HG02852 (cell line): ENCODE results near the gene LIMS1.

Experiments used
- ATAC-seq: cut with Tn5 transposase; IDR thresholded peaks from one replicate; pipeline ENCODE4 v1.9.1; 2021; ENCODE audit warnings: mild to moderate bottlenecking, moderate library complexity; ENCODE audit not compliant: unreplicated experiment

LIMS1 gene

DNA sequence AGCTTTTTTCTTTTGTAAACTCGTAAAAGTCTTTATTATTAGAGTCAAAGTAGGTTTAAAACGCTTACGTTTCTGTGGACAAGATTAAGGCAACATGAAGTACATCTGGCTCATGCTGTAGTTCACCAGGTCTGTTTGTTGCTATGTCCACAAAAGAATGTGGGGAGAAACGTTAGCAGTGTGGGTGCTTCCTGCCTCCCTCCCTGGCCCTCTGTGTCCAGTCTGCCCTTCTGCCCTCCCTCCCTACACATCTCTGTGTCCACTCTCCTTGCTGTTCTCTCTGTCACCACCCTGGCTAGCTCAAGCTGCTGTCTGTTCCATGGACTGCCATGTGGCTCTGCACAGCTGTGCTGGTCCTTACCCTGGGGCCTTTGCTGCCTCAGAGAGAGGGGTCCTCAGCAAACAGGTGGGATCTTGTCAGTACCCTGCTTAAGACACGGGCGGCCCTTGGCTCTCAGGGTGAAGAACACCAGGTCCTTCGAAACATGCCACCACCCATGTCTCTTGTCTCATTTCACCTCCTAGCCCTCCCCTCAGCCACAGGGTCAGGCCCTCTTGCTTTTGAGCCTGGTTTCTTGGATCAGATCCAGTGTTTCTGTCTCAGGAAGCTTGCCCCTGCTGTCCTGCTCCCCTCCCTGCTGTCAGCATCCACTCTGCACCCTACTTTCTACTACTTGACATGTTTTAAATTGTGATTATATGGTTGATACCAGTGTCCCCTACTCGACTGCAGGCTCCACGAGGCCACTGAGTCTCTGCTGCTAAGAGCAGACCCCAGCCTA is 79.2 kb downstream of the LIMS1 start:
- no peak for ATAC-seq

DNA sequence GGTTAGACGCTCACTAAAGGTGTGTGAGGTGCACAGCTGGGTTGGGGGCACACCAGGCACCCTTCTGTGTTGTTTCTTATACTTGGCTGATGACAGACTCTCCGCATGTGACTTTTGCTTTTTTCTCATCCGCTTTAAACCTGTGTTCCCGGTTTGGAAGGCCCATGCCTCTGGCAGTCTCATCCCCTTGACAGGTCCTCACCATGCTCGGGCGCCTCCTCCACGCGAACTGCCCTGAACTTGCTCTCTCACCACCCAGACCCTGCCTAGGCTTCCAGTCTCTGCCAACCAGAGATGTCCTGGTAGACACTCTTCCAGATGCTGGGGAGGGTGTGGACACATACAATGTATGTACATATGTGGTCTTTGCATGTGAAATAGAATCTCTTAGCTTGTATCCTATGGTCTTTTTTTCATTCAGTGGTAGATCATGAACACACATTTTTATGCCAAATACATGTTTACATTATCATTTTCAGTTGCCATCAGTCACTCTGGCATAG is 79.8 kb downstream of the LIMS1 start:
- ATAC-seq: no peak

DNA sequence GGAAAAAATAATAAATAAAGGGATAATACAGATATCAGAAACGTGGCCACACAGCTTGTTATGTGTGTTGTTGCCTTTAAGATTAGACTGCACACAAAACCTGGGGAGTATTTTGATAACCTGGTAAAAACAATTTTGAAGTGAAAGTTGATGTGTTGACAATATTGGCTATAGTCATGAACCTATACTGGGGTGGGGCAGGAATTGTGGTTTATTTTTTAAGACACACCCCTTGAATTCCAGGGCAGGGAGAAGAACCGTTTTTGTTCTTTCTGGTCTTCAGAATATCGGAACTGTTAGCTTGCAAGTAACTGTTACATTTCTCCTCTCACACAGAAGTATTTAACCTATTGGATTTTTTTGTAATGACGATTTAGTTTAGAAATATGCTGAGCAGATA is 80.4 kb downstream of the LIMS1 start:
- ATAC-seq: no peak

DNA sequence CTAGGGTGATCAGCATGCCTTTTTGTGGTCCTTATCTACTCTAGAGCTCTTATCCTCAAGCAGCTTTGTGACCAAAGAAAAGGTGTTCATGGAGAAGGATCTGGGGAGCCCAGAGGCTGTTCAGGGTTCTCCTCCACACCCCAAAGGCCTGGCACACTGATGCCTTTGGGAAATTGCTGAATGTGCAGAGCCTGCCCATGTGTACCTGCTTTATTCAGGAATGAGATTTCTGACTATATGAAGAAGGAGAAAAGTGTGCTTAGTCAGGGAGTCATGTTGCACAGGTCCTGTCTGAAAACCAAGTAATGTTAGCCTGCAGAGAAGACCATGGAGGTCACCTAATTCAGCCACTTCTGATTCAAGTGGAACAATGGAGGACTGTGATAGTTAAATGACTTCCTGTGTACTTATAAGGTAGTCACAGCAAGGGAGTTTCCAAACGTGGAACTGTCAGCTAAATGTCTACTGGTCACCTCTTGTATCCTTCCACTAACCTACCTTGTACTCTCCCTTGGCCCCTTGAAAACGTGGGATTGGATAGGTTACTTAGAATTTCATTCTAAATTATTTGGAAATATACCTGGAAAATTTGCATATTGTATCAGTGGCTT is 81.3 kb downstream of the LIMS1 start:
- no peak for ATAC-seq

DNA sequence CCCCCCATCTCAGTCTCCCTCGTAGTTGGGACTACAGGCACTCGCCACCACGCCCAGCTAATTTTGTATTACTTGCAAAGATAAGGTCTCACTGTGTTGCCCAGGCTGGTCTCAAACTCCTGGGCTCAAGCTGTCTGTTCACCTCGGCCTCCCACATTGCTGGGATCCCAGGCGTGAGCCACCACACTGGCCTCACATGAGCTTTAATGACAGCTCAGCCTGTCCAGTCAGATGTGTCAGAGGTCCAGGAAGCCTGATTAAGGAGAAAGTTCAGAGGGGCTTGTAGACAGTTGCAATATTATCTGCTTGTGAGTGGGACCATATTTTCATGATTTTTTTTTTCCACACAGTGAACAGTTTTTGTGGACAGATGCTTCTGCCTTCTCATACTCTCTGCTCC is 82.0 kb downstream of the LIMS1 start:
- no peak for ATAC-seq

DNA sequence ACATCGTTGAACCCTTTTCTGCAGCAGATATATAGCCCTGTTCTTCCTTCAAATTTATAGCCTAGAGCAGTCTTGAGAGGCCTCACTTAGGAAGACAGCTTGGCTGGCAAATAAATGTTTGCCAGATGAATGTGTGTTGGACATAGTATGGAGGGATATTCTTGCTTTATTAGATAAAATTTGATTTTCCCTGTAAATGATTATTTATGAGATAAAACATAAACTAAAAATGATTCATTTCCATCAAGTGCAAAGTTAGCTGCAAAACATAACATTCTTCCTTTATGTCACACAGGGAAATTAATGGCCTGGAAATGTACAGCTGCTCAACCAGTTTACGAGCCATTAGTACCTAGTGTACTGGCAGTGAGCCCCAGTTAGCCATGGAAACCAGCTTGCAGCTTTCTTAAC is 82.5 kb downstream of the LIMS1 start:
- ATAC-seq: no peak

DNA sequence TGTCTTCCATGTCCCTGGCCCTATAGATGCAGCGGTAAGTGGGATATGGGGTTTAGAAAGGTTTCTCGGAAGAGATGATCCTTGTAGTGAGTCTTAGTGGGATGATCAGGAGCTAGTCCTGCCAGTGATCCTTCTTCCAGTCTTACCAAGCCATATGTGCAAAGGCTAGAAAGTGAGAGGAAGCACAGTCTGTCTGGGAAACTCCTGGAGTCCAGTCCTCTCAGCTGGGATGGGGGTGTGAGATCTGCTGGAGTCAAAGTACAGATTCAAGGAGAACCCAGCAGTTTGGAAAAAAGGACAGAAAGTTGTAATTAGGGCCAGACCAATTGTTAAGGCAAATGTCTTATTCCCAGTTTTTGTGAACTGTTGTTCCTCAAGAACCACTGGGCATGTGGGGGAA is 83.3 kb downstream of the LIMS1 start:
- ATAC-seq: no peak

DNA sequence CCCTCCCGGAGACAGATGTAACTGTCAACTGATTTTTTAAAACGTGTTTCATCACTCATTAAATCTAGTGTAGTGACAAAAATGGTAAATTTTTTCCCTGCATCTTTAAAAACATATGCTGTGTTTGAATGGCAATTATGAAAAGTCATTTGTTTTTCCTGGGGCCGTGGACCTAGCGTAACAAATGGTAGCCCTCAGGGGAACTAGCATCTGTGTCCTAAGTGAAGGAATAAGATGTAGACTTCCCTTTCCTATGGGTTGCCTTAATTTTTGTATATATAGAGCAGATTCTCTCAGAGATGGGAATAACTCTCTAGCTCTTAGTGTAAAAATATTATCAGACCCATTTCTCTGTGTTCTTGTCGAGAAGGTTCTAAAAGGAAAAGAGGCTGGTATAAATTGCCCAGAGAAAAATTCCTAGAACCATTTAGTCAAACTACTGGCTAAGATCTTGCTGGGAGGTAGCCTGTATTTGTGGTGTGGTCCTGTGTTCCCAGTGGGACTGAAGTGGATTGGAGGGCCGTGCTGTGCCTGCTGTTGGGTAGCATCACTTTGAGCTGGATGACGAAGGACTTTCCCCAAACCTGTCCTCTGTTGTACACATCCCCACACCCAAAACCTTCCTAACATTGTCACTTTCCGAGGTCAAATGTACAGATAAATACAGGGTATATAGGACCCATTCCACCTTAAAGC is 85.8 kb downstream of the LIMS1 start:
- no peak for ATAC-seq

DNA sequence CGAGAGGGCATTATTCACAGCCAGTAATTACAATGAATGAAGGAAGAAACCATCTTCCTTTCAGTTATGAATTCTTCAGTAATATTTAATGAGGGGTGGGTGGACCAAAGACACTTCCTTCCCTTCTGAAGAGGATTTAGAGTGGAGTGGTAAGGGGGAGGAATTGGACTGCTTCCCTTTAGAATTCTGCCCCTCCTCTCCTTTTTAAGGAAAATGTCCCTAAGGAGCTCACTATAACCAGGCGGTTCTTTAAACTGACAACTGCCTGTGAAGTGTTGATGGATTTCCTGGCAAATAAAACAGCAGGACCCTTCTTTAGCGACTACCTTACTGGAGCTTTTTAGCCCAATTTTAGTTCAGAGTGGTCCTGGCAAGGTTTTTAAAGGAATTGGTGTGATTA is 86.4 kb downstream of the LIMS1 start:
- ATAC-seq: no peak

DNA sequence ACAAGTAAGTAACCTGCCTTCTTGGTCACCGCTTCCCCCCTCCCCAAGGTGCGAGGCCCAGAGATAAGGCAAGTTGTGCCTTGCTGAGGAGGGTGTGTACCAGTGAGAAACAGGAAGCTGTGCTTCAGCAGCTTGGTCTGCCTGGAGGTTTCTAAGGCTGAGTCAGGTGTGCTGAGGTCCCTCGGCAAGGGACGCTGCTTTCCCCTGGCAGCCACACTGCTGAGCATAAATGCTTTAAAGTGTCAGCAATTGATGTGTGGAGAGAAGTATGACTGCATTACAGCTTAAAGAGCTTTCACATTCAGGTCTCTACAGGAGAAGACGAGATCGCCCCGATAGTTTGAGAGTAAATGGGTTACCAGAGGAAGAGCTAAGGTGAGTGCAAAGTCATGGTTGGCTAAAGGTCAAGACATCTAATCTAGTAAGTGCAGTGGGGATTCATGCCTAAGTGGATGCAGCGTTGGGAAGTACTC is 86.9 kb downstream of the LIMS1 start:
- ATAC-seq: peak; percentile 100

DNA sequence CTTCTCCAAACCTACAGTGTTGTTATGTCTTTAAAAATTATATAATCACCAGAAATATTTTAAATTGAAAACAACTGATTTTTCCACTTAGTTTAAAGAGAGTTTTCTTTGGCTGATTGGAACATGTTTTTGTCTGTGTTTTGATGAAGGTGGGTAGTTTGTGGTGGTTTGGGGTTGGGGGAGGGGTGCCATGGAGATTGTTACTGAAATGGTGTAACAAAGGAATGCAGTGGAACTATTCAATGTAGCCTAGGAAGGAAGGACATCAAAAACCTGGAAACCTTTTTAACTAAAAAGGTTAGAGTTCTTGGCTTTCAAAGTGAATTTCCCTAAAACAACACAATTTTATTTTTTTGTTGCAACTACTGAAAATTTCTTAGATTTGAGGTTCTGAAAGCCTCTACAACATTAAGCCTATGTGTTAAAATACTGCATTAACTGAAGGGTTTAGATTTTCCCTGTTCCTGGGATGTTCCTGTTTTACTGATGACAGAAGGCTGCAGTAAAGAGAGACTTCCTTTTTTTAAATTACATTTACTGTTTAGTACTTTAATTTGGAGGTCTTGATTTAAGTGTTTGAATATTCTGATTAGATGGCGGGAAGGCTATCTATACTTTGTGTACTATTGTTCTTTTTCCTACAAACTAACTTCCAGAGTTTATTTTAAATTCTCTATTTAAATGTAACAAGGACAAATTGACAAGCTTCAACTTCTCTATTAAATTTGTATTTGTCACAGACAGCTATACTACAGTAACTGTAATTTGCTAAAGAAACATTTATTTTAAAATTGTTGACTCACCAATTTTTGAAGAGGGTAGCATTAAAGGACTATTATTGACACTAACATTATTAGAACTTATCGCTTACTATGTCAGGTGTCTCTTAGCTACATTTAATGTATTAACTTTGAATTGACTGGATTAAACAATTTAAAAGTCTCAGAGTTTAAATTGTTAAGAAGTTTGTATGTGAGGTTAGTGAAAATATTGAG is 87.7 kb downstream of the LIMS1 start:
- no peak for ATAC-seq

DNA sequence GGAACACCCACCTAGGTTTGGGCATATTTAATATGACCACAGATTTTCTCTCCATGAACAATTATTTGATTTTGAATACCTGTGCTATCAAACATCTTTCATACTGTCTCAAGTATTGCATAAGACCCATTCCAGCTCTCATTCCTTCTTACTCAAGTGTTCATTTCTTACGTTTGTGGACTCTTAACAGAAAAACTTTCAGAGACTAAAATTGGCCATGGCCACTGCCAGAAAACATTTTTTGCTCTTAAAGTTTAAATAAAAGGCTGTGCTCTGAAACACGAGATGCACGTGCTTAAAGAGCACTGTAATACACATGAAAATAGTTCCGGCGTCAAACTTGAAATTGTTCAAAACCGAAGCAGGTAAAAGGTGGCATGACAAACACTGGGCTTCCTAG is 89.3 kb downstream of the LIMS1 start:
- ATAC-seq: no peak

DNA sequence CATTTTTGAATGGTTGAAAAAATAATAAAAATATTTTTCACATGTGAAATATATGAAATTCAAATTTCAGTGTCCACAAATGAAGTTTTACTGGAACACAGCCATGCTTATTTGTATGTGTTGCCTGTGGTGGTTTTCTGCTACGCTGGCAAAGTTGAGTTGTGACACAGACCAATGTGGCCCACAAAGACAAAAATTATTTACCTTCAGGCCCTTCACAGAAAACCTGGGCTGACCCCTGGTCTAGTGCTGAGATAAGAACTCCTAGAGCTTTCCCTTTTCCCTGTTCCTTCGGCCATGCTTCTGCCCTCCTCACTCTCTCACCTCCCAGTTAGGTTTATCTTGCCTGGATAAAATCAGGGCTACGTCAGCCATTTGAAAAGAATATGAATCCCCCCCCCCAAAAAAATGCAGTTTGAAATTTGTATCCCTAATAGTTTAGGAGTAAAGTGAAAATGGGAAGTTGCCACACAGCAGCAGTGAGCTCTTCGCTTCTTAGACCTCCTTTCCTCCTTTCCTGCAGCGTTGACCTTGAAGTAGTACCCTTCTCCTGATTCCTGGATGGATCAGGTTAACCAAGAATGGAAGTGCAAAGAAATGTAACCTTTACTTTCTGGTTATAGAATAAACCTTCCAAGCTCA is 91.0 kb downstream of the LIMS1 start:
- ATAC-seq: no peak

DNA sequence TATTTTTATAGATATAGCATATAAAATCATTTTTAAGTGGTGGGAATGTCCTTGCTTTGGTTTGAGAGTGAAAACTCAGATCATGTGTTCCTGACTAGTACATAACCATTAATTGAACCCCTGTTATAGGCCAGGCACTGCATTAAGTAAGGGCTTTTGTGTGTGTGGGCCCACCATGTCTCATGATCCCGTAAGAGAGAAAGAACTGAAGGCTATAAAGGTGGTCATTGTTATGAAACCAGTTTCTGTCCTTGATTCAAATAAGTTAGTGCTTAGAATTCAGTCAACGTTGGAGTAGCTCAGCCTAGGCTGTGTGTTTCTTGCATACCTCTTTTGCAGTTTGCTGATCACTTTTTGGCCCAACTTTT is 91.5 kb downstream of the LIMS1 start:
- no peak for ATAC-seq

DNA sequence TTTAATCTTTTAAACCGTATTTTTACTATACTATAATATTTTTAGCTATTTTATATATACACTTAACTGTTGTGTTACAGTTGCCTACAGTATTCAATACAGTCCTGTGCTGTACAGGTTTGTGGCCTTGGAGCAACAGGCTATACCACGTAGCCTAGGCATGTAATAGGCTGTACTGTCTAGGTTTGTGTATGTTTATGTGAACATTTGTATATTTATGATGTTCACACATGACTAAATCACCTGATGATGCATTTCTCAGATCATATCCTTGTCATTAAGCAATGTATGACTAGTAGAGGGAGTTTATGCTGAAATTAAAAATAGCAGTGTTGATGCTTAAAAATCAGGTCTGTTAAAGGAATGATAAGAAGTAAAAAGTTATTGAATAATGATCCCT is 92.7 kb downstream of the LIMS1 start:
- ATAC-seq: no peak

DNA sequence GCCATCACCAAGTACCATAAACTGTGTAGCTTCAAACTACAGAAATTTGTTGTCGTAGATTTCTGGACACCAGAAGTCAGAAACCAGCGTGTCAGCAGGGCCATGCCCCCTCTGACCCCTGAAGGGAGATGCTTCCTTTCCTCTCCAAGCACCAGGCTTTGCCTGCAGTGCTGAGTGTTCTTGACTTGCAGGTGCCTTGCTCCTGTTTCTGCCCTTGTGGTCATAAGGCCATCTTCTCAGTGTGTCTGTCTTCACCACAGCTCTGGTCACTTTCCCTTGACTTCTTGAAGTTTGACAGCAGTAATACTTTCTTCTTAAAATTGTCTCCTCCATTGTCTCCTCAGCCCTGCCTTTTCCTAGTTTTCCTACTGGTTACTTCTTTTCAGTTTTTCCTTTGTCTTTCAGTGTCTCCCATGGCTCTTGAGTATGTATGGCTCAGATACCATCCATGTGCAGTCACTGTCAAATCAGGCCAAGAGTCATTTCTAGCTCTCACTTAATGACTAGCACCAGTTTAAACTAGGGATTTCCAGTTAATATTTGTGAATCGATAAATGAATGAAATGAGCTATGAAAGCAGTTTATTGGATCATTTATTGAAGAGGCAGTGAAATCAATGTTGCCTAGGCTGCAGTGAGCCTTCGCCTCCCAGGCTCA is 93.8 kb downstream of the LIMS1 start:
- no peak for ATAC-seq

DNA sequence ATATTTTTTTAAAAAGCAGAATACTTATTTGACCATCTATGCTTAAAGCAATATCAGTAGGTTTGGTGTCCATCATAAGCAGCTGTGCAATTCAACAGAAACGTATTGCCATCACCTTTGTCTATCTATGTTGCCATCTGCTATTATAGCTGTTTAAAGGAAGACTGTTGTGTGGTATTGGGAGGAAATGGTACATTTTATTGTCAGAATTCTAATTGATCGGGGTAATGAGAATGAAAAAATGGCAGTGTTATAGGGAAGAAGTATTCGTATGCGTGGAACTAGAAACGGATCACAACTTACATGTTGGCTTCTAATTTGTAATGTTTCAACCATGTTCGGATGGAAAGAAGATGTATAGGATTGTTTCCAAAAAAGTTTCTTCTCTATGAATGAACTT is 94.7 kb downstream of the LIMS1 start:
- no peak for ATAC-seq

DNA sequence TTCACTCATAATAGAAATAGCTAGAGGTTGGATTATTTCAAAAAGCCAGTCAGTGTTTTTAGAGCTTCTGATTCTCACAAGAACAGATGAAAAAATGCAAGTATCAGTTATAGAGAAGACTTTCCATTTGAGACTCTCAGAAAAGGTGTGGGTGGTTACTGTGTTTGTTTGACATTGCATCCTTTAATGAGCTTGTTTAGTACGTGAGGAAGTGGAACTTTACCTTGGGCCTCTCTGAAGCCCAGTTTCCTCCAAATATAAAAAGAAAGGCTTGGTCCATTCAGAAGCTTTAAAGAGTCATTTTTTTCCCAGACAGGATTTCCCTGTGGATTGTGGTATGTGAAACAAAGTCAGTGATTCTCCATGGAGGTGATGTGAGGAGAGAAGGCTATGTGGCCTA is 95.1 kb downstream of the LIMS1 start:
- peak; percentile 83 for ATAC-seq

DNA sequence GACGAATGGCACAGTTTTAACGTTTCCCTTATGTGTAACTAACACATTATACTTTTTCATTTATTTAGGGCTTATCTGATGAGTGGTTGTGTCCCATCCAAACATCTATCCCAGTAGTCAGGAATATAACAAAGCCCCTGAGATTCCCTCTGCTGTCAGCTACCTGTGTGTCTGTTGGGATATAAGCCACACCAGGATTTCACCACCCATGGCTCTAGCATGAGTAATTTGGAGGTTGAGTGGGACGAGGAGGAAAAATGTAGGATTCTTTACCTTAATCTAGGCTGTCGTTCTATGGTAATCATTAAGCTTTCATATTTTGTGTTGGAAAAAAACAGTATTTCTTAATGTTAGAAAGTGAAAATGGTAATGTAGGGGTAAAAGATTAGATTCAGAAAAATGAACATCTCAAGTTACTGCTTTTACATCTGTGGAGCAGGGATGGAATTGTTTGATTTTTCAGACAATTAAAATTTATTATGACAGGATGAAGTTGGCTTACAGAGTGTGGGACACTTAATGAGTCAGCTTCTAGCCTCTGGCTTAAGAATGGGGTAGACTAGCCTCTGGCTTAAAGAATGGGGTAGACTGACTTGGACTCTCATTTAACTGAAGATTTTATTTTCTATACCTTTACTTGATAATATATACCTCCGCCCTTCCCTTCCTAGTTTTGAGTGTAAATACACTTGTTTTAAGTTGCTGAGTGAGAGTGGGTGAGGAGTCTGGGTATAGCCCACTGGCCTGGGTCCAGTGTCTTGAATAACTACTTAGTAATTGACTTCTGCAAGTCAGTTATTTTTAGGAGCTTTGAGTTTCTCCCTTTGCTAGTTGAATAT is 96.5 kb downstream of the LIMS1 start:
- ATAC-seq: no peak
